CD14-positive monocyte (primary cell): ENCODE data around the gene ITGA3. TPM values are rescaled to one million over a fixed set of nuclear protein-coding genes. Genes with fewer than 3 reads are reported as not detected.

ENCODE experiments used
- DNase-seq, 3 donors: peaks; one replicate each; pipeline ENCODE4 v3.0.0-alpha.2; 2011 to 2022
- H2AFZ ChIP-seq: 2 replicates; pipeline ENCODE4 v1.6.0; 2012; ENCODE audit warnings: mild to moderate bottlenecking, low read depth, low read length, inconsistent platforms; ENCODE audit not compliant: insufficient read depth, poor library complexity, severe bottlenecking
- H3K27ac ChIP-seq, 2 donors: 1 replicate in 1 of 2; 2 replicates in 1 of 2; pipeline ENCODE4 v1.5.1; 2012 to 2013; ENCODE audit warnings: low read length in 2 of 2, control low read depth in 1 of 2, inconsistent platforms in 1 of 2, low read depth in 1 of 2, mild to moderate bottlenecking in 1 of 2
- H3K27me3 ChIP-seq, 2 donors: one replicate each; pipeline versions ENCODE4 v1.6.0 to v1.6.1; 2011 to 2013; ENCODE audit warnings: low read length in 2 of 2; ENCODE audit not compliant: control insufficient read depth in 2 of 2, insufficient read depth in 2 of 2
- H3K36me3 ChIP-seq, 2 donors: replicated peaks in 1 of 2; 1 replicate in 1 of 2; 2 replicates in 1 of 2; pipeline versions ENCODE4 v1.5.1 to v1.6.1; 2012 to 2013; ENCODE audit warnings: low read length in 2 of 2, control low read depth in 1 of 2, inconsistent platforms in 1 of 2, mild to moderate bottlenecking in 1 of 2; ENCODE audit not compliant: insufficient read depth in 2 of 2, control insufficient read depth in 1 of 2
- H3K4me1 ChIP-seq, 2 donors: 1 replicate in 1 of 2; 2 replicates in 1 of 2; pipeline versions ENCODE4 v1.5.1 to v1.6.1; 2012 to 2013; ENCODE audit warnings: low read length in 2 of 2, control low read depth in 1 of 2, inconsistent platforms in 1 of 2, mild to moderate bottlenecking in 1 of 2, moderate library complexity in 1 of 2; ENCODE audit not compliant: insufficient read depth in 2 of 2, control insufficient read depth in 1 of 2
- H3K4me2 ChIP-seq: replicated peaks from 2 replicates; pipeline ENCODE3; 2012; ENCODE audit warnings: low read length, moderate library complexity, mild to moderate bottlenecking; ENCODE audit not compliant: poor library complexity, severe bottlenecking; ENCODE audit errors: extremely low read depth
- H3K4me3 ChIP-seq, 3 experiments: fragments of 200-600 bp in 1 of 3; sonication (generic) in 1 of 3; replicated peaks in 1 of 3; 1 replicate in 2 of 3; 2 replicates in 1 of 3; pipeline ENCODE4 v1.5.1; 2011 to 2013; ENCODE audit warnings: low read length in 3 of 3, mild to moderate bottlenecking in 3 of 3, control low read depth in 2 of 3, low read depth in 2 of 3, inconsistent platforms in 1 of 3, moderate library complexity in 1 of 3
- H3K79me2 ChIP-seq: 2 replicates; pipeline ENCODE4 v1.6.0; 2012; ENCODE audit warnings: mild to moderate bottlenecking, control low read depth, inconsistent platforms, low read length, moderate library complexity; ENCODE audit not compliant: insufficient read depth
- H3K9ac ChIP-seq: 2 replicates; pipeline ENCODE4 v1.6.0; 2017; ENCODE audit warnings: low read length, mild to moderate bottlenecking; ENCODE audit not compliant: insufficient read depth, poor library complexity, severe bottlenecking
- H3K9me3 ChIP-seq, 2 donors: replicated peaks in 1 of 2; 1 replicate in 1 of 2; 2 replicates in 1 of 2; pipeline versions ENCODE4 v1.5.1 to v1.6.1; 2012 to 2013; ENCODE audit warnings: low read length in 2 of 2, control low read depth in 1 of 2; ENCODE audit not compliant: control insufficient read depth in 1 of 2, insufficient read depth in 1 of 2
- H4K20me1 ChIP-seq: 2 replicates; pipeline ENCODE4 v1.6.0; 2012; ENCODE audit warnings: mild to moderate bottlenecking, low read length, control low read depth, moderate library complexity; ENCODE audit not compliant: insufficient read depth
- H3K27ac Mint-ChIP-seq, 7 donors: one replicate each; pipeline ENCODE4 v1.8.0; 2020; ENCODE audit warnings: mild to moderate bottlenecking in 7 of 7, mixed read lengths in 7 of 7, moderate library complexity in 6 of 7, inconsistent platforms in 2 of 7
- H3K27me3 Mint-ChIP-seq, 3 donors: one replicate each; pipeline ENCODE4 v1.8.0; 2021 to 2022; ENCODE audit warnings: low read depth in 3 of 3, mild to moderate bottlenecking in 3 of 3, mixed read lengths in 3 of 3, moderate library complexity in 3 of 3, inconsistent platforms in 1 of 3
- H3K36me3 Mint-ChIP-seq, 2 donors: one replicate each; pipeline ENCODE4 v1.8.0; 2020; ENCODE audit warnings: mixed read lengths in 2 of 2, inconsistent platforms in 1 of 2, mild to moderate bottlenecking in 1 of 2
- H3K4me1 Mint-ChIP-seq: one replicate; pipeline ENCODE4 v1.8.0; 2020; ENCODE audit warnings: mild to moderate bottlenecking, mixed read lengths
- H3K4me3 Mint-ChIP-seq, 2 donors: one replicate each; pipeline ENCODE4 v1.8.0; 2020; ENCODE audit warnings: mild to moderate bottlenecking in 2 of 2, mixed read lengths in 2 of 2, moderate library complexity in 1 of 2
- H3K9me3 Mint-ChIP-seq, 7 donors: one replicate each; pipeline ENCODE4 v1.8.0; 2020 to 2022; ENCODE audit warnings: mixed read lengths in 7 of 7, mild to moderate bottlenecking in 6 of 7, moderate library complexity in 6 of 7, inconsistent platforms in 2 of 7
- CTCF ChIP-seq: fragments of 200-600 bp; IDR thresholded peaks from one replicate; pipeline ENCODE4 v1.8.0; 2022; ENCODE audit warnings: antibody characterized with exemption, mild to moderate bottlenecking
- WGBS: methylation state at CpG from one replicate; pipeline ENCODE4 v1.1.5; 2013; ENCODE audit warnings: missing lambda C conversion rate; ENCODE audit not compliant: insufficient coverage; 5-methylcytosine and 5-hydroxymethylcytosine counted together
- intact Hi-C, 2 donors: fragments of 100-400 bp; cut with micrococcal nuclease; formaldehyde crosslinking; loops; one replicate each; pipeline versions ENCODE4 v1.15.0 to v1.15.1; 2023
- polyA plus RNA-seq, 3 donors: library from polyadenylated mRNA; depleted of rRNA in 1 of 3; unstranded in 2 of 3; stranded (reverse) in 1 of 3; fragments of 300-500 nt in 2 of 3; fragments of >200 nt in 1 of 3; fragmentation: Illumina TruSeq in 2 of 3; gene quantifications; 1 replicate in 2 of 3; 2 replicates in 1 of 3; pipeline ENCODE4 v1.2.3, GENCODE V29; 2012 to 2021

The ITGA3 gene
- polyA plus RNA-seq, 3 donors, result 0.31 to 0.36 TPM; not detected in 1

GRCh38 chr17:50090971-50091917, 35.3 kb downstream of the ITGA3 start:
- no peak overlapping the region for H2AFZ ChIP-seq
- Mint-ChIP-seq H3K36me3 (no peaks in the 10 kb centered on the region), H3K4me1 (peaks cover 17% of the 10 kb centered on the region), H3K27me3 (peaks cover 4 to 8% (median 4%) of the 10 kb centered on the region in 3 donors), H3K4me3 (no peak overlapping the region), H3K27ac (no peak overlapping the region), H3K9me3 (peaks cover 0 to 3% (median 0%) of the 10 kb centered on the region in 7 donors)
- peaks cover 7% of the 10 kb centered on the region for H3K79me2 ChIP-seq
- no peak overlapping the region for H3K4me3 ChIP-seq
- H4K20me1 ChIP-seq, result no peaks in the 10 kb centered on the region
- 85% methylated on average over 8 of the region's 15 CpGs for WGBS
- peaks cover 13 to 20% of the 10 kb centered on the region in 2 donors for H3K4me1 ChIP-seq
- no peak overlapping the region for H3K27ac ChIP-seq
- no peak for DNase-seq
- intact Hi-C loops, result no loop called here
- no peaks in the 10 kb centered on the region for H3K36me3 ChIP-seq
- TF ChIP-seq CTCF, result no peak
- no peak overlapping the region for H3K4me2 ChIP-seq
- H3K27me3 ChIP-seq, result no peaks in the 10 kb centered on the region
- no peak overlapping the region for H3K9ac ChIP-seq
- no peaks in the 10 kb centered on the region for H3K9me3 ChIP-seq

- DNase-seq, result no peak
- H3K36me3 ChIP-seq, result no peaks in the 10 kb centered on the region
- no peaks in the 10 kb centered on the region for H3K9me3 ChIP-seq
- Mint-ChIP-seq H3K9me3 (no peaks in the 10 kb centered on the region), H3K4me3 (no peak overlapping the region), H3K36me3 (no peaks in the 10 kb centered on the region), H3K27ac (no peak overlapping the region), H3K4me1 (peaks cover 22% of the 10 kb centered on the region), H3K27me3 (peaks cover 4 to 8% (median 7%) of the 10 kb centered on the region in 3 donors)
- no peaks in the 10 kb centered on the region for H4K20me1 ChIP-seq
- no CpG with 5 or more reads among the region's 2 CpGs for WGBS
- H2AFZ ChIP-seq, result no peak overlapping the region
- H3K4me2 ChIP-seq, result no peak overlapping the region
- no peak overlapping the region for H3K27ac ChIP-seq
- TF ChIP-seq CTCF, result no peak
- no peak overlapping the region for H3K9ac ChIP-seq
- H3K4me3 ChIP-seq, result no peak overlapping the region
- intact Hi-C loops, result no loop called here
- H3K27me3 ChIP-seq, result no peaks in the 10 kb centered on the region
- peaks cover 7% of the 10 kb centered on the region for H3K79me2 ChIP-seq
- peaks cover 16 to 23% of the 10 kb centered on the region in 2 donors for H3K4me1 ChIP-seq
Observed at GRCh38 chr17:50091918-50092285, 36.0 kb downstream of the ITGA3 start.
